BLaER1 (cell line): ENCODE data around the gene LRRC39.

Source experiments
- H3K27ac ChIP-seq: shearing (Covaris generic); formaldehyde crosslinking; 2 replicates; pipeline ENCODE4 v1.8.1; 2022
- H3K27me3 ChIP-seq: shearing (Covaris generic); formaldehyde crosslinking; 2 replicates; pipeline ENCODE4 v1.8.1; 2022
- H3K36me3 ChIP-seq: shearing (Covaris generic); formaldehyde crosslinking; 2 replicates; pipeline ENCODE4 v1.8.1; 2022
- H3K4me1 ChIP-seq: shearing (Covaris generic); formaldehyde crosslinking; 2 replicates; pipeline ENCODE4 v1.8.1; 2022
- H3K4me2 ChIP-seq: shearing (Covaris generic); formaldehyde crosslinking; 2 replicates; pipeline ENCODE4 v1.8.1; 2022
- H3K4me3 ChIP-seq: shearing (Covaris generic); formaldehyde crosslinking; 2 replicates; pipeline ENCODE4 v1.8.1; 2022
- H3K9ac ChIP-seq: shearing (Covaris generic); formaldehyde crosslinking; 2 replicates; pipeline ENCODE4 v1.8.1; 2022
- H3K9me3 ChIP-seq: shearing (Covaris generic); formaldehyde crosslinking; 2 replicates; pipeline ENCODE4 v1.8.1; 2022
- H4K20me1 ChIP-seq: shearing (Covaris generic); formaldehyde crosslinking; 2 replicates; pipeline ENCODE4 v1.8.1; 2022
- Cebpa-rat ChIP-seq: shearing (Covaris generic); IDR thresholded peaks from 2 replicates; pipeline ENCODE4 v1.8.1; 2022

The LRRC39 gene

GRCh38 chr1:100152271-100152670, 25.8 kb downstream of the LRRC39 start:
- Histone ChIP-seq H3K9me3 (no peaks in the 10 kb centered on the region), H3K9ac (no peak overlapping the region), H3K4me1 (no peaks in the 10 kb centered on the region), H3K27me3 (no peaks in the 10 kb centered on the region), H4K20me1 (no peaks in the 10 kb centered on the region), H3K4me3 (no peak overlapping the region), H3K27ac (no peak overlapping the region), H3K36me3 (peaks cover 15% of the 10 kb centered on the region), H3K4me2 (no peak overlapping the region)
- TF ChIP-seq Cebpa-rat, result no peak

GRCh38 chr1:100151679-100152078, 26.4 kb downstream of the LRRC39 start:
- peaks cover 20% of the 10 kb centered on the region for H3K36me3 ChIP-seq
- H3K4me1 ChIP-seq, result no peaks in the 10 kb centered on the region
- H3K9me3 ChIP-seq, result no peaks in the 10 kb centered on the region
- H3K4me3 ChIP-seq, result no peak overlapping the region
- H3K27me3 ChIP-seq, result no peaks in the 10 kb centered on the region
- H3K9ac ChIP-seq, result no peak overlapping the region
- no peak for TF ChIP-seq Cebpa-rat
- H4K20me1 ChIP-seq, result no peaks in the 10 kb centered on the region
- H3K4me2 ChIP-seq, result no peak overlapping the region
- H3K27ac ChIP-seq, result no peak overlapping the region

DNA sequence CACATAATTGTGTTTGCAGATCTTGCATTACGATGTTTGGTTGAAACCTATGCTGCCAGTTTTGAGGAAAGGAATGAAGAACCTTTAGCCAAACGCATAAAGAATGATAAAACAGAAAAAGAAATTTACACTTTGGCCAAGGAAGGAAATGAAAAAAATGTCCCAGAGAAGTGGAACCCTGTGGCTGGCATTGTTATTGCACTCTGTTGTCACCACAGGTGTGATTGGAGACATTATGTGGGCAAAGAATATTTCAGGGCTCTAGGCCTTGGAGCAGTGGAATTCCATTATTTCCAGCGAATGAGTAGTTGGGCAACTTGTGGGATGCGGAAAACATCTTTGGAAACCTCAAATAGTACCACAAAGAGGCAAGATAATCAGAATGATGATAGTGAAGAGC, 30.2 kb downstream of the LRRC39 start:
- Histone ChIP-seq H3K4me3 (no peak overlapping the region), H3K9me3 (no peaks in the 10 kb centered on the region), H3K36me3 (peaks cover 53% of the 10 kb centered on the region)

DNA sequence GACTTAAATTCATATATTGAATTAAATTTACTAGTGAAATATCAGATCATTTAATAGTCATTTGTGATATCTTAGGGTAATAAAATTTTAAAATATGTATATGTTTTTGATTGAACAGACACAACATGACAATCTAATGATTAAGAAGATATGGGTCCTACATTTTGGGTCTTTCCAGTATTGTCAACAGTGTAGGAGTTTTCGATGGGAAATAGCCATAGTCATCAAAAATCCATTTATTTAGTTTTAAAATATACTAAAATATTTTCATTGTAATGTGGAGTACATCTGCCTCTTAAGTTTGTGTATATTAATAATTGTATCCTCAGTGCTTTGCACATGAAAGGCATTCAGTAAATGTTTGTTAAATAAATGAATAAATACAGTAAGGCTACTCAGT, 31.1 kb downstream of the LRRC39 start:
- Histone ChIP-seq H3K36me3 (peaks cover 61% of the 10 kb centered on the region), H3K4me2 (no peak overlapping the region), H4K20me1 (no peaks in the 10 kb centered on the region), H3K9ac (no peak overlapping the region), H3K9me3 (no peaks in the 10 kb centered on the region), H3K27ac (no peak overlapping the region), H3K27me3 (no peaks in the 10 kb centered on the region), H3K4me1 (no peaks in the 10 kb centered on the region), H3K4me3 (no peak overlapping the region)
- TF ChIP-seq Cebpa-rat, result no peak

More for the DNA sequence above, 30.2 kb downstream of the LRRC39 start:
- no peak overlapping the region for H3K9ac ChIP-seq
- no peak for TF ChIP-seq Cebpa-rat
- no peaks in the 10 kb centered on the region for H3K27me3 ChIP-seq
- H3K27ac ChIP-seq, result no peak overlapping the region
- H3K4me1 ChIP-seq, result no peaks in the 10 kb centered on the region
- no peak overlapping the region for H3K4me2 ChIP-seq
- H4K20me1 ChIP-seq, result no peaks in the 10 kb centered on the region

DNA sequence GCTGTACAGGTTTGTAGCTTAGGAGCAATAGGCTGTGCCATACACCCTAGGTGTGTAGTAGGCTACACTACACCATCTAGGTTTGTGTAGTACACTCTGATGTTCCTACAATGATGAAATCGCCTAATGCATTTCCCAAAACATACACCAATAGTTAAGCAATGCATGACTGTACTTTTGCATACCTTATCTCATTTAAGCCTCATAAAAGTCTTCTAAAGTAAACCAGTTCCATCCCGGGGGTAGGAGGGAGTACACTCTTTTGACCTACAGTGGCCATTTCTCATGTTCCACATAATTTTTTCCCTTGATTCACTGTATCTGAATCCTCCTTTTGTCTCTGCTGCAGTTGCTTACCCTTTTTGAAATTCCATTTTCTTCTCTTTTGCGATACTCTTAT, 32.9 kb downstream of the LRRC39 start:
- H4K20me1 ChIP-seq, result no peaks in the 10 kb centered on the region
- no peaks in the 10 kb centered on the region for H3K27me3 ChIP-seq
- no peak overlapping the region for H3K4me3 ChIP-seq
- H3K27ac ChIP-seq, result no peak overlapping the region
- H3K9me3 ChIP-seq, result no peaks in the 10 kb centered on the region
- H3K36me3 ChIP-seq, result peaks cover 79% of the 10 kb centered on the region
- TF ChIP-seq Cebpa-rat, result no peak
- H3K4me2 ChIP-seq, result no peak overlapping the region
- no peak overlapping the region for H3K9ac ChIP-seq
- no peaks in the 10 kb centered on the region for H3K4me1 ChIP-seq

DNA sequence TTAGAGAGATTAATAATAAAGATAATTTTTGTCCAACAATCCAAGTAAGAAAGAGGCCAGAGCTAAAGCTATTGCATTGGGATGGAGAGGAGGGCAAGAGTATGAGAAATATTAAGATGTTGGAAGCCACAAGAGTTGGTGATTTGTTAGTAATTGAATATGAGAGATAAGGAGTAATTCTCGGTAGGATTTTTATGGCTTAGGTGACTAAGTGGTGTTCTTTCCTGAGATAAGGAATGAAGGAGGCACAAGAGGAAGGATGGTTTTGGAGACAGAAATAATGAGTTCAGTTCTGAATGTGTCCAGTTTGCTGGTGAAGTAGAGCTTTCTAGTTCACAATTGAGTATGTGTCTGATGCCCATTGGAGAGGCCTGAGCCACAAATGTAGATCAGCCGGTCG, 35.7 kb downstream of the LRRC39 start:
- H3K27me3 ChIP-seq, result no peaks in the 10 kb centered on the region
- H3K36me3 ChIP-seq, result peaks cover 91% of the 10 kb centered on the region
- no peak overlapping the region for H3K9ac ChIP-seq
- H3K4me3 ChIP-seq, result no peak overlapping the region
- no peaks in the 10 kb centered on the region for H3K9me3 ChIP-seq
- H3K27ac ChIP-seq, result no peak overlapping the region
- H4K20me1 ChIP-seq, result no peaks in the 10 kb centered on the region
- no peak overlapping the region for H3K4me2 ChIP-seq
- no peaks in the 10 kb centered on the region for H3K4me1 ChIP-seq
- TF ChIP-seq Cebpa-rat, result no peak

GRCh38 chr1:100141192-100141591, 36.9 kb downstream of the LRRC39 start:
- Histone ChIP-seq H3K27me3 (no peaks in the 10 kb centered on the region), H3K4me1 (no peaks in the 10 kb centered on the region), H3K9ac (no peak overlapping the region), H3K36me3 (peaks cover 91% of the 10 kb centered on the region), H3K4me3 (no peak overlapping the region), H4K20me1 (no peaks in the 10 kb centered on the region), H3K9me3 (no peaks in the 10 kb centered on the region), H3K27ac (no peak overlapping the region), H3K4me2 (no peak overlapping the region)
- TF ChIP-seq Cebpa-rat, result no peak

GRCh38 chr1:100137602-100138001, 40.5 kb downstream of the LRRC39 start:
- Histone ChIP-seq H3K27me3 (no peaks in the 10 kb centered on the region), H4K20me1 (no peaks in the 10 kb centered on the region), H3K9me3 (no peaks in the 10 kb centered on the region), H3K27ac (no peak overlapping the region), H3K4me2 (no peak overlapping the region), H3K9ac (no peak overlapping the region), H3K4me1 (peaks cover 18% of the 10 kb centered on the region), H3K36me3 (peaks cover 61% of the 10 kb centered on the region), H3K4me3 (no peak overlapping the region)
- TF ChIP-seq Cebpa-rat, result no peak

- H4K20me1 ChIP-seq, result no peaks in the 10 kb centered on the region
- no peak overlapping the region for H3K9ac ChIP-seq
- no peak for TF ChIP-seq Cebpa-rat
- peak overlapping the region; percentile 84 for H3K4me2 ChIP-seq
- peaks cover 35% of the 10 kb centered on the region for H3K4me1 ChIP-seq
- peaks cover 34% of the 10 kb centered on the region for H3K36me3 ChIP-seq
- no peak overlapping the region for H3K27ac ChIP-seq
- H3K4me3 ChIP-seq, result no peak overlapping the region
- H3K27me3 ChIP-seq, result no peaks in the 10 kb centered on the region
- no peaks in the 10 kb centered on the region for H3K9me3 ChIP-seq
Observed at GRCh38 chr1:100134872-100135271, 43.2 kb downstream of the LRRC39 start.

- no peak for TF ChIP-seq Cebpa-rat
- Histone ChIP-seq H3K36me3 (peaks cover 14% of the 10 kb centered on the region), H3K4me3 (peak within 1 kb of the TSS; percentile 96), H3K4me1 (peaks cover 35% of the 10 kb centered on the region), H4K20me1 (no peaks in the 10 kb centered on the region), H3K9me3 (no peaks in the 10 kb centered on the region), H3K27ac (peak within 1 kb of the TSS; percentile 80), H3K27me3 (no peaks in the 10 kb centered on the region), H3K9ac (peak within 1 kb of the TSS; percentile 88), H3K4me2 (peak within 1 kb of the TSS; percentile 84)
Observed at GRCh38 chr1:100132566-100133477, 45.2 kb downstream of the LRRC39 start, which contains the start of the genes SASS6 and TRMT13. SASS6 (minus strand) TSS chr1:100132930; CDS start chr1:100132814, 116 bp downstream. TRMT13 (plus strand) TSS chr1:100133163; CDS start chr1:100133169, 6 bp downstream.
